Gastroesophageal sphincter (tissue), 3 donors: ENCODE data around the gene TFRC.

Experiments
- EP300 ChIP-seq: sonication (generic); formaldehyde crosslinking; IDR thresholded peaks from one replicate; pipeline ENCODE4 v1.6.1; 2017; ENCODE audit warnings: antibody characterized with exemption, mild to moderate bottlenecking
- POLR2A ChIP-seq, 2 donors: fragments of 450-650 bp; IDR thresholded peaks; one replicate each; pipeline ENCODE4 v1.6.1; 2017; ENCODE audit warnings: antibody characterized with exemption in 2 of 2, mild to moderate bottlenecking in 2 of 2, moderate library complexity in 1 of 2
- POLR2AphosphoS5 ChIP-seq: sonication (generic); formaldehyde crosslinking; IDR thresholded peaks from one replicate; pipeline ENCODE4 v1.6.1; 2017; ENCODE audit warnings: antibody characterized with exemption
- TF ChIP-seq, protein P1 (sequence below), 4 experiments: fragments of 200-600 bp in 2 of 4; fragments of 450-650 bp in 2 of 4; sonication (generic) in 1 of 4; IDR thresholded peaks; one replicate each; pipeline ENCODE4 v1.5.1; 2017 to 2019; ENCODE audit warnings: antibody characterized with exemption in 4 of 4, mild to moderate bottlenecking in 2 of 4, moderate library complexity in 2 of 4

DNA sequence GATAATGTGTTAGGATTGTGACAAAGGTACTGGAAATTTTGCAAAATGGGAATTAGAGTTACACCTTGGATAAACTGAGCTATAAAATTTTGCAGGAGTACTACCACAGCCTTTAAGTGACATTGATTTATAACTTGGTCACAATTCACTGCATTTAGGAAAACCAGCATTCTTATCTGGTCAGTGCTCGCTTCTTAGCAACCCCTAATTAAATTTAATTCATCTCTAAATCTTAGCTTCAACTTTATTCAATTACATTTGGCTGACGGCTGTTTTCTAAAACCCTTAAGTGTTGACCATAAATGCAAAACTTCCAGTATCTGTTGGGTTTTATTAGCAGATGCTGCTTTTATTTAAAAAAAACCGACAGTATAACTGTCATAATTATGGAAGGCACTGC, 31.3 kb downstream of the TFRC start:
- TF ChIP-seq, protein P1, sequence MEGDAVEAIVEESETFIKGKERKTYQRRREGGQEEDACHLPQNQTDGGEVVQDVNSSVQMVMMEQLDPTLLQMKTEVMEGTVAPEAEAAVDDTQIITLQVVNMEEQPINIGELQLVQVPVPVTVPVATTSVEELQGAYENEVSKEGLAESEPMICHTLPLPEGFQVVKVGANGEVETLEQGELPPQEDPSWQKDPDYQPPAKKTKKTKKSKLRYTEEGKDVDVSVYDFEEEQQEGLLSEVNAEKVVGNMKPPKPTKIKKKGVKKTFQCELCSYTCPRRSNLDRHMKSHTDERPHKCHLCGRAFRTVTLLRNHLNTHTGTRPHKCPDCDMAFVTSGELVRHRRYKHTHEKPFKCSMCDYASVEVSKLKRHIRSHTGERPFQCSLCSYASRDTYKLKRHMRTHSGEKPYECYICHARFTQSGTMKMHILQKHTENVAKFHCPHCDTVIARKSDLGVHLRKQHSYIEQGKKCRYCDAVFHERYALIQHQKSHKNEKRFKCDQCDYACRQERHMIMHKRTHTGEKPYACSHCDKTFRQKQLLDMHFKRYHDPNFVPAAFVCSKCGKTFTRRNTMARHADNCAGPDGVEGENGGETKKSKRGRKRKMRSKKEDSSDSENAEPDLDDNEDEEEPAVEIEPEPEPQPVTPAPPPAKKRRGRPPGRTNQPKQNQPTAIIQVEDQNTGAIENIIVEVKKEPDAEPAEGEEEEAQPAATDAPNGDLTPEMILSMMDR (IDR thresholded peaks at IDR 0.05): no peak
- no peak for TF ChIP-seq POLR2AphosphoS5
- TF ChIP-seq POLR2A (IDR thresholded peaks at IDR 0.05): no peak
- TF ChIP-seq EP300: no peak
